ENCODE results near the gene MAN1C1.

DNA sequence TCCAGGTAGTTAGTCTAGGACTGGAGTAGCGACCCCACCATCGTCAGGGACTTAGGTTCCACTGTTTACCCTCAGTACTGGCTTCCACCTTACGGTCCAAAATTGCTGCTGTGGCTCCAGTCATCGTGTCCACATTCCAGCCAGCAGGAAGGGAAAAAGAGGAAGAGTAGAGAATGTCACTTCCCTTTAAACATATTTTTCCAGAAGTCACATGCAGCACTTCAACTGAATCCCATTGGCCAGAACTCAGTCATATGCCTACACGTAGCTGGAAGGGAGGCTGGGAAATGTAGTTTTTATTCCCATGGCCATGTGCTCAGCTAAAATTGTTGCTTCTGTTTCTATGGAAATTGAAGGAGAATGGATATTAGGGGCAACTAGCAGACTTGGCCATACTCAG lies 99.3 kb downstream of the MAN1C1 start:
- TF ChIP-seq CTCF (IDR thresholded peaks at IDR 0.05; ENCODE audit: insufficient read depth, low read length, poor library complexity, severe bottlenecking) (no peak), EZH2phosphoT487 (conservative IDR thresholded peaks at IDR 0.05; ENCODE audit: low read length) (no peak)
